Measurements from ENCODE around the gene CCDC117. TPM values are rescaled to one million over a fixed set of nuclear protein-coding genes. Genes with fewer than 3 reads are reported as not detected.

The CCDC117 gene
- total RNA-seq, 1 experiment from 2014 or later = 40.0 TPM

DNA sequence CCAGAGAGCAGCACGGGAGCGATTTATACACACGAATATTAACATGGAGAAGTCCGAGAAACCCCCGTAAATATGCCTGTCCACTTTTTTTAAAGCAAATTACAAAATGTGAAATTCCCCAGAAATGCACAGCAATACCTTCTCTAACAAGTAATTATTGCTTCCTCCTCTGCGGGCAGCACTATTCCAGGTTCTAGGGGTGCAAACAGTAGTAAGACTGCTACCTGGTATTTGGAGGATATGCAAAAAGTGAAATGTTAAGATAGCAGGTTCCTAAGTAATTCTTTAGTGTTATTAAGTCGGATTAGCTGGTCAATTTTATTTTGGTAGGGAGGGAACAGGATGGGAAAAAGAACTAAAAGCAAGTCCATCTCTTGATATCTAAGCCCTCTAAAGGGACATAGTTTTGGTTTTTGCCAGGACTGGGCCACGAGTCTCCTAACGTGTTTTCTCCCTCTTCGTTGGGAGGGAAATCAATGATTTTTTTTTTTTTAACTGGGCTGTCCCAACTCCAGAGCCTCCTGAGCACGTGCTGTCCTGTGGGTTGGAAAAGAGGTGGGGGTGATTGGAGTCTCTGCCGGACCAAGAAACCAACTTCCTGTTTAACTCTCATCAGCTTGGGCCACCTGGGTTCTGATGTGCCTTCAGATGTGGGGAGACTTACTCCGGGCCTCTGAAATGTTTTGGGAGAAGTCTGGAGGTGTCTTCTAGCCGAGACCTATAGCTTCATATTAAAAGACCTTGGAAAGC, 29.5 kb downstream of the CCDC117 start:
- Mint-ChIP-seq H3K27me3 (ENCODE audit: low read depth) (no peaks in the 10 kb centered on the region), H3K4me3 (peak overlapping the region; percentile 17 to 71), H3K4me1 (peaks cover 18 to 28% of the 10 kb centered on the region in 2 experiments), H3K9me3 (no peaks in the 10 kb centered on the region; a peak in 1 of 5 replicates), H3K27ac (peak overlapping the region; percentile 45 to 89 (median 57); a peak in 6 of 7 replicates), H3K36me3 (ENCODE audit: insufficient read depth in 1 of 3, low read depth in 3 of 3) (peaks cover 14 to 24% (median 23%) of the 10 kb centered on the region in 3 experiments)
- no peaks in the 10 kb centered on the region for H3K79me1 ChIP-seq (ENCODE audit: insufficient read depth, low read depth, low read length, poor library complexity, severe bottlenecking)
- H3K79me2 ChIP-seq (ENCODE audit: insufficient read depth, low read length) = peaks cover 7% of the 10 kb centered on the region; the same call in 1 of the 2 replicates
- no peak overlapping the region for H2AFZ ChIP-seq (ENCODE audit: low read length)
- H2BK120ac ChIP-seq (ENCODE audit: low read depth, low read length, poor library complexity, severe bottlenecking) = no peak overlapping the region
- H3K4me2 ChIP-seq (ENCODE audit: insufficient read depth, insufficient read length, low read length) = no peak overlapping the region
- H3K9me3 ChIP-seq (ENCODE audit: control insufficient read depth, low read depth, low read length) = no peaks in the 10 kb centered on the region
- no peak overlapping the region for H3T11ph ChIP-seq (ENCODE audit: low read length)
- WGBS (ENCODE audit: extremely low coverage, insufficient read length, low lambda C conversion rate) = no CpG with 5 or more reads among the region's 14 CpGs
- H3K4ac ChIP-seq (ENCODE audit: low read depth, low read length) = no peak overlapping the region
- DNase-seq = no peak
- no peak overlapping the region for H3K18ac ChIP-seq (ENCODE audit: insufficient read length, low read depth, low read length)
- TF ChIP-seq, protein P1, sequence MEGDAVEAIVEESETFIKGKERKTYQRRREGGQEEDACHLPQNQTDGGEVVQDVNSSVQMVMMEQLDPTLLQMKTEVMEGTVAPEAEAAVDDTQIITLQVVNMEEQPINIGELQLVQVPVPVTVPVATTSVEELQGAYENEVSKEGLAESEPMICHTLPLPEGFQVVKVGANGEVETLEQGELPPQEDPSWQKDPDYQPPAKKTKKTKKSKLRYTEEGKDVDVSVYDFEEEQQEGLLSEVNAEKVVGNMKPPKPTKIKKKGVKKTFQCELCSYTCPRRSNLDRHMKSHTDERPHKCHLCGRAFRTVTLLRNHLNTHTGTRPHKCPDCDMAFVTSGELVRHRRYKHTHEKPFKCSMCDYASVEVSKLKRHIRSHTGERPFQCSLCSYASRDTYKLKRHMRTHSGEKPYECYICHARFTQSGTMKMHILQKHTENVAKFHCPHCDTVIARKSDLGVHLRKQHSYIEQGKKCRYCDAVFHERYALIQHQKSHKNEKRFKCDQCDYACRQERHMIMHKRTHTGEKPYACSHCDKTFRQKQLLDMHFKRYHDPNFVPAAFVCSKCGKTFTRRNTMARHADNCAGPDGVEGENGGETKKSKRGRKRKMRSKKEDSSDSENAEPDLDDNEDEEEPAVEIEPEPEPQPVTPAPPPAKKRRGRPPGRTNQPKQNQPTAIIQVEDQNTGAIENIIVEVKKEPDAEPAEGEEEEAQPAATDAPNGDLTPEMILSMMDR (conservative IDR thresholded peaks at IDR 0.05) = no peak
- no peaks in the 10 kb centered on the region for H4K20me1 ChIP-seq (ENCODE audit: control insufficient read depth, insufficient read depth, insufficient read length)
- no peak overlapping the region for H3K23ac ChIP-seq (ENCODE audit: insufficient read length, low read depth, low read length)
- peak overlapping the region; percentile 79 for H2BK12ac ChIP-seq (ENCODE audit: insufficient read length, low read depth, low read length)
- H4K5ac ChIP-seq (ENCODE audit: insufficient read length, low read depth, low read length) = no peak overlapping the region
- no peak overlapping the region for H2BK5ac ChIP-seq (ENCODE audit: insufficient read length, low read length)
- H3K4me1 ChIP-seq (ENCODE audit: insufficient read depth, low read length) = no peaks in the 10 kb centered on the region; the same call in 1 of the 2 replicates
- H3K23me2 ChIP-seq (ENCODE audit: insufficient read length, low read depth, low read length, poor library complexity, severe bottlenecking) = peaks cover 15% of the 10 kb centered on the region
- H2BK20ac ChIP-seq (ENCODE audit: low read depth, low read length, poor library complexity, severe bottlenecking) = peak overlapping the region; percentile 26
- H2AK5ac ChIP-seq (ENCODE audit: insufficient read length, low read length) = no peak overlapping the region
- H4K91ac ChIP-seq (ENCODE audit: insufficient read length, low read depth, low read length) = no peak overlapping the region
- no peak overlapping the region for H4K8ac ChIP-seq (replicated peaks; ENCODE audit: insufficient read length, low read depth, low read length)
- no peak overlapping the region for H3K56ac ChIP-seq (ENCODE audit: insufficient read length, low read depth, low read length)
- H3K14ac ChIP-seq (ENCODE audit: insufficient read depth, low read length) = no peak overlapping the region; the same call in 1 of the 2 replicates
- H3K9ac ChIP-seq (ENCODE audit: extremely low read depth, insufficient read length, low read length) = no peak overlapping the region
- no peak overlapping the region for H2BK15ac ChIP-seq (ENCODE audit: low read depth, low read length)
- no peaks in the 10 kb centered on the region for H3K27me3 ChIP-seq (ENCODE audit: insufficient read depth, low read length)
- no peak overlapping the region for H3K27ac ChIP-seq (ENCODE audit: insufficient read length, low read depth, low read length)

Data from H9 (cell line).